Nephron progenitor cell (in vitro differentiated cells): ENCODE results near the gene LPP.

Experiments
- DNase-seq: peaks from one replicate; pipeline ENCODE4 v3.0.0; 2021
- H3K27ac Mint-ChIP-seq: 2 replicates; pipeline ENCODE4 v1.8.0; 2021; ENCODE audit warnings: mild to moderate bottlenecking, moderate library complexity, mixed read lengths
- H3K27me3 Mint-ChIP-seq: 2 replicates; pipeline ENCODE4 v1.8.0; 2021; ENCODE audit warnings: mild to moderate bottlenecking, low read depth, mixed read lengths; ENCODE audit not compliant: poor library complexity
- H3K36me3 Mint-ChIP-seq: 2 replicates; pipeline ENCODE4 v1.8.0; 2021; ENCODE audit warnings: low read depth, mixed read lengths
- H3K4me1 Mint-ChIP-seq: 2 replicates; pipeline ENCODE4 v1.8.0; 2021; ENCODE audit warnings: mixed read lengths
- H3K4me3 Mint-ChIP-seq: 2 replicates; pipeline ENCODE4 v1.8.0; 2021; ENCODE audit warnings: mild to moderate bottlenecking, moderate library complexity, mixed read lengths
- H3K9me3 Mint-ChIP-seq: 2 replicates; pipeline ENCODE4 v1.8.0; 2021; ENCODE audit warnings: mild to moderate bottlenecking, moderate library complexity, mixed read lengths
- TF ChIP-seq, protein P1 (sequence below): fragments of 200-600 bp; sonication (generic); IDR thresholded peaks from 2 replicates; pipeline ENCODE4 v1.5.0; 2021; ENCODE audit warnings: antibody characterized with exemption

The LPP gene

DNA sequence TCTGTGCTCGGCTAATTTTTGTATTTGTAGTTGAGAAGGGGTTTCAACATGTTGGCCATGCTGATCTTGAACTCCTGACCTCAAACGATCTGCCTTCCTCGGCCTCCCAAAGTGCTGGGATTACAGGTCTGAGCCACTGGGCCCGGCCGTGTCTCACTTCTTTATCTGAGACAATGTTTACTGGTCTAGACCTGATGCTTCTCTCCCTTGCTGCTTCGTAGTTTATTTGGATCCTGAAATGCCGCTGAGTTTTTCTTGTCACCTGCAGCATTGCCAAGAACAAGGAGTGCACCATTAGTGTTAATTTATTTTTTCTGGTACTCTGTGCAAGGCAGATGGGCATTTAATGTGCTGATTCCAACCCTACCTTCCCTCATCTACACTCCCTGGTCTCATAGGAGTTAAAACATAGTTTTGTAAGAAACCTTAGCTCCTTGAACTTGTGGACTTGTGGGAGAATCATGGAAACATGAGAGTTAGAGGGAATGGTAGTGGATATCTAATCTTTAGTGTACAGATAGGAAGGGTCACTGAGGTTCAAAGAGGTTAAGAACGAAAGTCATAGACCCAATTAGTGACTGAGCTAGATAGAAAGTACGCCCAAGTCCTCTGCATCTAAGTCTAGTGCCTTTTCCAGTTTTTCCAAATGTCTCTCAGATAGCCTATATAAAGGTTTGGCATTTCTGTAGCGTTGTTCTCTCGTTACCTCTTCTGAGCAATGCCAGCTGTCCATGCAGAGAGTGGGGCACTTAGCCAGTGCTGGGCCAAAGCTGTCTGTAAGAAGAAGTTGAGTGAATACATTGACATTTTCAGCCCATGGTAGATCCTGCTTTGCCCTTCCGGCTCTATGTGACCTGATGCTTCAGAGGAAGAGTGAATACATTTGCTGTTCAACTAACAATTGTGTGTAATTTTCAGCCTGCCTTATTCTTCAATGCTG, 244.1 kb downstream of the LPP start:
- Mint-ChIP-seq H3K4me3 (no peak overlapping the region), H3K4me1 (peaks cover 20% of the 10 kb centered on the region), H3K9me3 (no peaks in the 10 kb centered on the region), H3K36me3 (no peaks in the 10 kb centered on the region), H3K27me3 (no peaks in the 10 kb centered on the region), H3K27ac (no peak overlapping the region)
- TF ChIP-seq, protein P1, sequence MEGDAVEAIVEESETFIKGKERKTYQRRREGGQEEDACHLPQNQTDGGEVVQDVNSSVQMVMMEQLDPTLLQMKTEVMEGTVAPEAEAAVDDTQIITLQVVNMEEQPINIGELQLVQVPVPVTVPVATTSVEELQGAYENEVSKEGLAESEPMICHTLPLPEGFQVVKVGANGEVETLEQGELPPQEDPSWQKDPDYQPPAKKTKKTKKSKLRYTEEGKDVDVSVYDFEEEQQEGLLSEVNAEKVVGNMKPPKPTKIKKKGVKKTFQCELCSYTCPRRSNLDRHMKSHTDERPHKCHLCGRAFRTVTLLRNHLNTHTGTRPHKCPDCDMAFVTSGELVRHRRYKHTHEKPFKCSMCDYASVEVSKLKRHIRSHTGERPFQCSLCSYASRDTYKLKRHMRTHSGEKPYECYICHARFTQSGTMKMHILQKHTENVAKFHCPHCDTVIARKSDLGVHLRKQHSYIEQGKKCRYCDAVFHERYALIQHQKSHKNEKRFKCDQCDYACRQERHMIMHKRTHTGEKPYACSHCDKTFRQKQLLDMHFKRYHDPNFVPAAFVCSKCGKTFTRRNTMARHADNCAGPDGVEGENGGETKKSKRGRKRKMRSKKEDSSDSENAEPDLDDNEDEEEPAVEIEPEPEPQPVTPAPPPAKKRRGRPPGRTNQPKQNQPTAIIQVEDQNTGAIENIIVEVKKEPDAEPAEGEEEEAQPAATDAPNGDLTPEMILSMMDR, result no peak
- no peak for DNase-seq

DNA sequence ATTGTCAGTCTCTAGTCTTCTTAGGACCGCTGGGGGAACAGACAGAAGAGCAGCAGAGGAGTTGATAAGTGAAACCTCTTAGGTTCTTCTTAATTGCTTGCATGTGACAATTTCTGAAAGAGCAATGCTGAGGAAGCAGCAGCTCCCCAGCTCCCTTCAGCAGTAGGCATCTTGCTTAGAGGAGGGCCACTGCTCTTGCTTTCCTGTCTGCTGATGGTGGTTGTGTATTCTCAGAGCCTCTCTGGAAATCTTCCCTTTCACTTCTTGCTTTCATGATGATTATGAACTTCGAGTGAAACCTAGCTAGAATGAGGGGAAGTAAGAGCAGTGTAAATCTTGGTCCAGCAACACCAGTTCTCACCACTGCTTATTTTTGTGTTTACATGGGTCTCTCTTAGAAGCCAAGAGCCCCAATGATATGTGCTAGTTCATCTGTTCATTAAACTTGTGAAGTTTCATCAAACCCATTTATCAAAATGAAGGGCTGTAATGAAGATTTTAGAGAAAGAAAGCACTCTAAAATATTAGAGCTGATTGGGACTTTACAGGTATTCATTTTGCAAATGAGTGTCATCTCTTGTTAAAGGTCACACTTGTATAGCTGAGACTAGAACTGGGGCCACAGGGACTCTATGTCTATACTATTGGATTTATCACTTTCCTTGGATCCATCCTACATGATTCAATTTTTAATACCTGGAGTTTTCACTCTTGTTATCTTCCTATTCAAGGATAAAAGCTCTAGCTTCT, 246.7 kb downstream of the LPP start:
- Mint-ChIP-seq H3K36me3 (peaks cover 1% of the 10 kb centered on the region), H3K27ac (no peak overlapping the region), H3K9me3 (no peaks in the 10 kb centered on the region), H3K4me3 (no peak overlapping the region), H3K4me1 (peaks cover 16% of the 10 kb centered on the region), H3K27me3 (no peaks in the 10 kb centered on the region)
- TF ChIP-seq, protein P1, result no peak
- DNase-seq, result no peak

DNA sequence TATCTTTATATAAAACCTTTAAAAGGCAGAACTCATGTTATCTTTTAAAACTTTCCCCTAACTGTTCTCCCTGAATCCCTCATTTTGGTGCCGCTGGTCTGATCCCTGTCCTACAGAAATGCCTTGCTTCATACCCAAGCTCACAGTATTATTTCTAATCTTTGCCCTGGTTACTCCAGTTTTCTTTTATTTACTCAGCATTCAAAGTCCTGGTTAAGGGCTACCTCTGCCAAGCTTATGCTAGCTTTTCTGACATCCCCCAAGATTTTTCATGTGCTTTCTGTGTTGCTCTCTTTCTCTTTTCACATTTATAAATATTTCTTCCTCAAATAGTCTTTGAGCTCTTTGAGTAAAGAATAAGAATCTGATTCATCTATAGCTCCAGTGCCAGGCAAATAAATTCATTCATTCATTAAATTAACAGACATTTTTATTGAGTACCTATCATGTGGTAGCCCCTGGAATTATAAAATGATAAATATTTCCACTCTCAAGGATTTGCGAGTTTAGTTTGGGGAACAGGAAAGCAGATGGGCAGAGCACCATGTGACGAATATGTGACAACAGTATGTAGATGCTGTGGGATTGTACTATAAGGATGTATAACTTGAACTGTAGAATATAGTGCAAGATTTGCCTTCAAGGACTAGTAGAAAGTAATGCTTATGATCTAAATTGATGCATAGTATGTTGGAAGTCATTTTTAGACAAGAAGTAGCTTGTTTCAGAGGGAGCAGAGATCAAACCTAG, 247.5 kb downstream of the LPP start:
- no peaks in the 10 kb centered on the region for H3K9me3 Mint-ChIP-seq
- H3K27me3 Mint-ChIP-seq, result no peaks in the 10 kb centered on the region
- no peak overlapping the region for H3K4me3 Mint-ChIP-seq
- peaks cover 9% of the 10 kb centered on the region for H3K36me3 Mint-ChIP-seq
- TF ChIP-seq, protein P1, result no peak
- H3K27ac Mint-ChIP-seq, result no peak overlapping the region
- DNase-seq, result no peak
- H3K4me1 Mint-ChIP-seq, result peaks cover 16% of the 10 kb centered on the region

DNA sequence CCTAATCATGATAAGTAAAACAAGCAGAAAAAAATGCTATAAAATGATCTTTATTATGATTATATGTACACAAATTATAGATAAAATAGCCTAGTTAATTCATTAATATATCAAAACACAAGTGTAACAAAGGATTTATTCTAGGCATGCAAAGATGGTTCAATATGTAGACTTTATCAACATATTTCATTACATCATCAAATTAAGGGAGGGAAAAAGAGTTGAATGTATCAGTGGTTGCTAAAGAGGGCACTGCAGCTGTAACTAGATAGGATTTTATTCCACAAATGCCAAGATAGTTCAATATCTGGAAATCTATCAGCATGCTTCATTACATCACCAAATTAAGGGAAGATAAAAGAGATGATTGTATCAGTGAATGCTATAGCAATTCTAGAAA, 248.3 kb downstream of the LPP start:
- no peak for DNase-seq
- Mint-ChIP-seq H3K27ac (no peak overlapping the region), H3K4me3 (no peak overlapping the region), H3K4me1 (peaks cover 12% of the 10 kb centered on the region), H3K27me3 (no peaks in the 10 kb centered on the region), H3K36me3 (peaks cover 17% of the 10 kb centered on the region), H3K9me3 (no peaks in the 10 kb centered on the region)
- TF ChIP-seq, protein P1, result no peak

DNA sequence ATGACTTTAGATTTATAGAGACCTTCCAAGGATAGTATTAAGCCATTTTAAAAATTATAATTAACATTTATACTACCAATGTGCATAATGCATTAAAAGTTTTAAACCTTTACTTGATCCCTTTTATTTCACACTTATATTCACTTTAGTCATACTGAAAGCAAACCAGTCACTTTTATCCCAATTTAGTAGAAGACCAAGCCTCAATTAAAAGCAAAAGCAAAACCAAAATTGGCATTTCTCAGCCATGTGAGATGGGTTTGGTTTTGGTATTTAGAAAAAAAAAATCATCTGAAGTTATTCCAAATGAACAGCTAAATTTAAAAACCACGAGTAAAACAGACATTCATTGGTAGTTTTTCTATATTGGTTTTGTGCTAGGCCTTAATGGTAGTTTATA, 249.4 kb downstream of the LPP start:
- Mint-ChIP-seq H3K36me3 (peaks cover 23% of the 10 kb centered on the region), H3K27ac (no peak overlapping the region), H3K4me3 (no peak overlapping the region), H3K27me3 (no peaks in the 10 kb centered on the region), H3K4me1 (peaks cover 6% of the 10 kb centered on the region), H3K9me3 (no peaks in the 10 kb centered on the region)
- TF ChIP-seq, protein P1, result no peak
- DNase-seq, result no peak
